ENCODE measurements around the gene CDK4. TPM values are rescaled to one million over a fixed set of nuclear protein-coding genes. Genes with fewer than 3 reads are reported as not detected.
A peak's percentile ranks its signal among the peaks of the same experiment; 100 is the strongest.

Gene CDK4
- total RNA-seq, 8 experiments from 2014 or later = 43.4 to 146 (median 95.5) TPM

- Histone ChIP-seq H3K4me1 (replicated peaks in 1 of 2) (peaks cover 29 to 33% of the 10 kb centered on the region in 2 donors), H3K4me3 (peak overlapping the region in 3 of 5 donors; percentile 46 to 74 (median 65)), H3K27ac (no peak overlapping the region)
- in situ Hi-C loops (cut with MboI; ENCODE audit: low pct_unique_long_range_greater_than_20kb in 2 of 9, low sequenced_read_pairs in 9 of 9, unreplicated experiment in 9 of 9) = no loop called here
- ATAC-seq (replicated peaks in 6 of 8) = no peak
- 12 to 46% (median 20%) methylated on average over 1 to 5 of the region's 7 CpGs; no CpG with 5 or more reads in 7 of the 10 experiments for WGBS, 10 experiments
These were observed 12.7 kb downstream of the CDK4 start for GRCh38 chr12:57739387-57739786.

DNA sequence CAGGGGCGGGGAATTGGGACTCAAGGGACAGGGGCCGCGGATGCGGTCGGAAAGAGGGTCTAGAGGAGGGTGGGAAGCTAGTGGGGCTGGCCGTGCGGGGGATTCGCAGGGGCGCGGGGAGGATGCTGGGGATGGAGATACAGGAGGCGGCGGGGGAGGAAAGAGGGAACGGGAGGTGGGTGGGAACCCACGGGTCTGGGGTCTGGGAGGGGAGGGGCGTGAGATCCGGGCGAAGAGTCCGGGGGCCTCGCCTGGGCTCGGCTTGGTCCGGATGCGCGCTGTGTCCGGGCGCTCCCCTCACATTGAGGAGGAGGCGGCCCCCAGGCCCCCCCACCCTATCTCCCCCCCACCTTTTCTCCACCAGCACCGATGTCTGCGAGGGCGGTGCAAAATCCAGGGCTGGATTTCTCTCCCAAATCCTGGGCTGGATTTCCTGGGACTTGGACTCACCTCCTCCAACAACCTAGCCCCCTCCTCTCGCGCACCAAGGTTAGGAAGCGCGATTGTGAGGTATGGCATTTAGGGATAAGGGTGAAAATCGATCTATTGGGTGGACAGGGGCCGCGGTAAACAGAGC, 13.4 kb downstream of the CDK4 start, which contains the start of gene AGAP2:
Gene AGAP2 (minus strand): TSS at position 82 of the 577 bp plus-strand sequence. CDS start 496 bp downstream, outside the sequence.
- H3K4me1 ChIP-seq (replicated peaks in 1 of 2) = peaks cover 26 to 33% of the 10 kb centered on the region in 2 donors
- WGBS, 10 experiments = 0 to 2% (median 0%) methylated on average over 1 to 7 of the region's 36 CpGs; no CpG with 5 or more reads in 6 of the 10 experiments
- in situ Hi-C loops (cut with MboI; ENCODE audit: low pct_unique_long_range_greater_than_20kb in 2 of 9, low sequenced_read_pairs in 9 of 9, unreplicated experiment in 9 of 9) = no loop called here
- H3K4me3 ChIP-seq = peak within 1 kb of the TSS; percentile 46 to 77 (median 71)
- peak within 1 kb of the TSS; percentile 33 to 56 for H3K27ac ChIP-seq
- ATAC-seq (replicated peaks in 6 of 8) = peak in 6 of 8 experiments; percentile 14 to 59 (median 50)

- Histone ChIP-seq H3K4me1 (replicated peaks in 1 of 2) (peaks cover 26 to 33% of the 10 kb centered on the region in 2 donors), H3K27ac (peak overlapping the region; percentile 33 to 56), H3K4me3 (peak overlapping the region; percentile 46 to 77 (median 71))
- in situ Hi-C loops (cut with MboI; ENCODE audit: low pct_unique_long_range_greater_than_20kb in 2 of 9, low sequenced_read_pairs in 9 of 9, unreplicated experiment in 9 of 9) = no loop called here
- 0% methylated on average over 1 of the region's 110 CpGs; no CpG with 5 or more reads in 9 of the 10 experiments for WGBS, 10 experiments
- peak; percentile 4 to 45 (median 38) for ATAC-seq (replicated peaks in 6 of 8)
These were observed 14.3 kb downstream of the CDK4 start for GRCh38 chr12:57737467-57738460.

DNA sequence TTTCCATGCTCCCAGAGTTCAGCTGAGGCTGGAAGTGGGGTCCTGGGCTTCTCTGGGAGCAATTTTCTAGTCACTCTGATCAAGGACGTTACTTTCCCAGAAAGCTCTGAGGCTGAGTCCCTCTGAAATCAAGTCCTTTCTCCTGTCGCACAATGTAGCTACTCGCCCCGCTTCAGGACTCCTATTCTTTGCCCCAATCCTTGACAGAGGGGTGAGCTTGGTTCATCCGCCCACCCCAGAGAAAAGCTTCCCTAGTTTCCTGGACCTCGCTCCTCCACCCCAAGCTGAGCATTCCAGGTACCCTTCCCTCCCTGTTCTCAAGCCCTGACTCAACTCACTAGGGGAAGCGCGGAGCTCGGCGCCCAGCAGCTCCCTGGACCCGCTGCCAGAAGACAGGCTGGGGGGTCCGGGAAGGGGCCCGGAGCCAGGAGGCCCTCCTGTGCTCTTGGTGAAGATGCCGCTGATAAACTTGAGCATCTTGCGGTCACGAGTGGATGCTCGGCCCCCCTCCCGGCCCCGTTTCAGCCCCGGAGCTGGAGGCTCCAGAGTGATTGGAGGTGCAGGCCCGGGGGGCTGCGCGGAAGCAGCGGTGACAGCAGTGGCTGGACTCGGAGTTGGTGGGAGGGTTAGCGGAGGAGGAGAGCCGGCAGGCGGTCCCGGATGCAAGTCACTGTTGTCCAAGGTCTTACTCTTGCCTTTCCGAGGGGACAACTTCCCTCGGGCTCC, 15.2 kb downstream of the CDK4 start:
- Histone ChIP-seq H3K27ac (no peak overlapping the region), H3K4me3 (peak overlapping the region; percentile 46 to 77 (median 71)), H3K4me1 (replicated peaks in 1 of 2) (peaks cover 26 to 33% of the 10 kb centered on the region in 2 donors)
- no peak for ATAC-seq (replicated peaks in 6 of 8)
- in situ Hi-C loops (cut with MboI; ENCODE audit: low pct_unique_long_range_greater_than_20kb in 2 of 9, low sequenced_read_pairs in 9 of 9, unreplicated experiment in 9 of 9) = no loop called here
- 0 to 67% (median 2%) methylated on average over 2 to 24 of the region's 31 CpGs; no CpG with 5 or more reads in 5 of the 10 experiments for WGBS, 10 experiments

GRCh38 chr12:57735952-57736740, 16.0 kb downstream of the CDK4 start:
- WGBS, 10 experiments = 0 to 21% (median 0%) methylated on average over 2 to 5 of the region's 49 CpGs; no CpG with 5 or more reads in 7 of the 10 experiments
- H3K4me3 ChIP-seq = peak overlapping the region; percentile 12 to 74 (median 24)
- ATAC-seq (replicated peaks in 6 of 8) = peak; percentile 52 to 73 (median 62)
- in situ Hi-C loops (cut with MboI; ENCODE audit: low pct_unique_long_range_greater_than_20kb in 2 of 9, low sequenced_read_pairs in 9 of 9, unreplicated experiment in 9 of 9) = no loop called here
- H3K4me1 ChIP-seq (replicated peaks in 1 of 2) = peaks cover 26 to 33% of the 10 kb centered on the region in 2 donors
- H3K27ac ChIP-seq = no peak overlapping the region

DNA sequence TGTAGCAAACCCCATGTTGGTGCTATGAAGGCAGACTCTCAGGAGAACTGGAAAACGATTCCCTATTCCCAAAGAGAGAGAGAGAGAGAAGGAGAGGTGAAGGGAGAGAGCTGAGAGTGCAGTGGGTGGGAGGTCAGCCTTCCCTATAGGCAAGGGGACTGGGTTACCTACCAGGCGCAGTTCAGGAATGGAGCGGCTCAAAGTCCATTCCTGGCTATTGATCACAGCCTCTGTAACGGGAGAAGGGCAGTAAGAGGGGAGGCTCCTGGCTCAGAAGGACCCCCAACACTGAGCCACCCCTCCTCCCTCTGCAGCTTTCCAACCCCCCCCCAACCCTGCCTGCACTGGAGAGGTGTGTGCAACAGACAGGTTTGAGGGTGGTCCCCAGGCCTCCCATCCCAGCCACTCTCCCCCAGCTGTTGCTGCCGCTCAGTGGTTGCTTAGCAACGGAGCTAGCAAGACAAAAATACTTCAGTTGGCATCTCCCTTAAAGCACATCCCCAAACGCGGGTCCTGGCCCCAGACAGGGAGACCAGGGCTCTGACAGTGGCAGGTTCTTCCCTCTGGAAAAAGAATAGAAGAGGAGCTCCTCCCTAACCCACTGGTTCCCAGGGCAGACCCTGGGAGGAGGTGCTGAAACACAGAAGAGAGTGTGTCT, 16.8 kb downstream of the CDK4 start:
- H3K4me3 ChIP-seq = peak overlapping the region; percentile 12 to 74 (median 24)
- WGBS, 10 experiments = 0 to 60% (median 23%) methylated on average over 1 to 3 of the region's 8 CpGs; no CpG with 5 or more reads in 2 of the 10 experiments
- peaks cover 26 to 33% of the 10 kb centered on the region in 2 donors for H3K4me1 ChIP-seq (replicated peaks in 1 of 2)
- no peak overlapping the region for H3K27ac ChIP-seq
- peak in 6 of 8 experiments; percentile 3 to 13 (median 8) for ATAC-seq (replicated peaks in 6 of 8)
- in situ Hi-C loops (cut with MboI; ENCODE audit: low pct_unique_long_range_greater_than_20kb in 2 of 9, low sequenced_read_pairs in 9 of 9, unreplicated experiment in 9 of 9) = no loop called here

GRCh38 chr12:57734591-57734990, 17.5 kb downstream of the CDK4 start:
- 26 to 92% (median 71%) methylated on average over 1 to 4 of the region's 4 CpGs; no CpG with 5 or more reads in 2 of the 10 experiments for WGBS, 10 experiments
- Histone ChIP-seq H3K27ac (no peak overlapping the region), H3K4me3 (no peak overlapping the region), H3K4me1 (replicated peaks in 1 of 2) (peaks cover 26 to 32% of the 10 kb centered on the region in 2 donors)
- in situ Hi-C loops (cut with MboI; ENCODE audit: low pct_unique_long_range_greater_than_20kb in 2 of 9, low sequenced_read_pairs in 9 of 9, unreplicated experiment in 9 of 9) = no loop called here
- no peak for ATAC-seq (replicated peaks in 6 of 8)

GRCh38 chr12:57733928-57734327, 18.2 kb downstream of the CDK4 start:
- in situ Hi-C loops (cut with MboI; ENCODE audit: low pct_unique_long_range_greater_than_20kb in 2 of 9, low sequenced_read_pairs in 9 of 9, unreplicated experiment in 9 of 9) = no loop called here
- no peak for ATAC-seq (replicated peaks in 6 of 8)
- no peak overlapping the region for H3K4me3 ChIP-seq
- peaks cover 22 to 25% of the 10 kb centered on the region in 2 donors for H3K4me1 ChIP-seq (replicated peaks in 1 of 2)
- WGBS, 10 experiments = 40 to 100% (median 75%) methylated on average over 1 to 3 of the region's 6 CpGs; no CpG with 5 or more reads in 6 of the 10 experiments
- no peak overlapping the region for H3K27ac ChIP-seq

- WGBS, 10 experiments = 17 to 84% (median 79%) methylated on average over 1 to 7 of the region's 11 CpGs; no CpG with 5 or more reads in 3 of the 10 experiments
- no peak overlapping the region for H3K27ac ChIP-seq
- H3K4me3 ChIP-seq = no peak overlapping the region
- no peak for ATAC-seq (replicated peaks in 6 of 8)
- H3K4me1 ChIP-seq (replicated peaks in 1 of 2) = peaks cover 22 to 25% of the 10 kb centered on the region in 2 donors
- in situ Hi-C loops (cut with MboI; ENCODE audit: low pct_unique_long_range_greater_than_20kb in 2 of 9, low sequenced_read_pairs in 9 of 9, unreplicated experiment in 9 of 9) = no loop called here
These were observed 19.1 kb downstream of the CDK4 start for GRCh38 chr12:57732726-57733593.

DNA sequence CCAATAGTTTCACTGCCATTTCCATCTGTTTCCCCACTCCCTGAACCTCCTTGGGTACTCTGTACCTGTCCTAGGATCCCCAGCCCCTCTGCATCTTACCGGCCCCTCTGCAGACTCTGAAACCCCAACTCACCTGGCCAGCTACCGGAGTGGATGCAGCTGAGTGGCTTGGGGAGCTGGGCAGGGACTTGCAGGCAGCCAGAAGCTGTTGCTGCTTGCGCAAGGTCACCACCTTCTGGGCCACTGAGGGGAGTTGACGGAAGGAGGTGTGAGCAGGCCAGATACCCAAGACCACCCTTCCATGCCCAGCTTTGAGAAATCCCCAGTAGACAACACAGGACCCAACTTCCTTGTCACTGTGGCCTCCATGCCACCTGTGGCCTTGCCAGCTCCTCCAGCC, 19.8 kb downstream of the CDK4 start:
- 50 to 67% (median 63%) methylated on average over 1 to 2 of the region's 4 CpGs; no CpG with 5 or more reads in 6 of the 10 experiments for WGBS, 10 experiments
- ATAC-seq (replicated peaks in 6 of 8) = no peak
- Histone ChIP-seq H3K4me3 (no peak overlapping the region), H3K27ac (no peak overlapping the region), H3K4me1 (replicated peaks in 1 of 2) (peaks cover 22 to 25% of the 10 kb centered on the region in 2 donors)
- in situ Hi-C loops (cut with MboI; ENCODE audit: low pct_unique_long_range_greater_than_20kb in 2 of 9, low sequenced_read_pairs in 9 of 9, unreplicated experiment in 9 of 9) = no loop called here
